Measurements from ENCODE around the gene GGA3.

DNA sequence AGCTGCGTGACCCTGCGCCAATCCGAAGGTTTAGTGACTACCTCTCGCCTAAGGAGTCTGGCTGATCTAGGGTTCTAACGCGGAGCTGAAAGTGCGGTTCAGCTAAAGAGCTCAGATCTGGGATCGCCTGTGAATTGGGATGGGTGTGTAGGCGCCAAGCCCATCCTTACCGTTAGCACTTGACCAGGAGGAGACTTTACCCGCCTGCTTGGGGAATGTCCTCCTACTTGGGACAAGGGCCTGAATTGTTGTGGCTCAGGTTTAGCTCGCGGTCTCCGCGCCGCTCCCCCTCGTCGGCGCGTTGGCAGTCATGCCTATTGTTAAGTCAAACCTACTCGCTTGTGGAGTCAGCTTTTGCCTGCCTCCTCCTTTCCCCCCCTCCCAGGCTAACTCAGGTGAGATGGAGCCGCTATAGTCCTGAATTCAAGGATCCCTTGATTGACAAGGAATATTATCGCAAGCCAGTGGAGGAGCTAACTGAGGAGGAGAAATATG lies 753 bp upstream of the GGA3 start:
- TF ChIP-seq, protein P1, sequence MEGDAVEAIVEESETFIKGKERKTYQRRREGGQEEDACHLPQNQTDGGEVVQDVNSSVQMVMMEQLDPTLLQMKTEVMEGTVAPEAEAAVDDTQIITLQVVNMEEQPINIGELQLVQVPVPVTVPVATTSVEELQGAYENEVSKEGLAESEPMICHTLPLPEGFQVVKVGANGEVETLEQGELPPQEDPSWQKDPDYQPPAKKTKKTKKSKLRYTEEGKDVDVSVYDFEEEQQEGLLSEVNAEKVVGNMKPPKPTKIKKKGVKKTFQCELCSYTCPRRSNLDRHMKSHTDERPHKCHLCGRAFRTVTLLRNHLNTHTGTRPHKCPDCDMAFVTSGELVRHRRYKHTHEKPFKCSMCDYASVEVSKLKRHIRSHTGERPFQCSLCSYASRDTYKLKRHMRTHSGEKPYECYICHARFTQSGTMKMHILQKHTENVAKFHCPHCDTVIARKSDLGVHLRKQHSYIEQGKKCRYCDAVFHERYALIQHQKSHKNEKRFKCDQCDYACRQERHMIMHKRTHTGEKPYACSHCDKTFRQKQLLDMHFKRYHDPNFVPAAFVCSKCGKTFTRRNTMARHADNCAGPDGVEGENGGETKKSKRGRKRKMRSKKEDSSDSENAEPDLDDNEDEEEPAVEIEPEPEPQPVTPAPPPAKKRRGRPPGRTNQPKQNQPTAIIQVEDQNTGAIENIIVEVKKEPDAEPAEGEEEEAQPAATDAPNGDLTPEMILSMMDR (IDR thresholded peaks at IDR 0.05 in 4 of 5, conservative IDR thresholded peaks at IDR 0.05 in 1 of 5), result no peak
- no peak for TF ChIP-seq POLR2A (IDR thresholded peaks at IDR 0.05)
